HepG2 (cell line): Measurements from ENCODE around the gene AFDN. TPM values are rescaled to one million over a fixed set of nuclear protein-coding genes. Genes with fewer than 3 reads are reported as not detected.

Experiments used
- BCL3 ChIP-seq: sonication (generic); formaldehyde crosslinking; IDR thresholded peaks from 2 replicates; pipeline ENCODE4 v1.5.1; 2020; ENCODE audit warnings: mild to moderate bottlenecking, missing genetic modification reagents, moderate library complexity
- DR1 ChIP-seq: sonication (generic); formaldehyde crosslinking; IDR thresholded peaks from 2 replicates; pipeline ENCODE4 v1.8.0; 2021; ENCODE audit warnings: mild to moderate bottlenecking, missing genetic modification reagents, inconsistent platforms
- ERF ChIP-seq: IDR thresholded peaks from 2 replicates; pipeline ENCODE4 v1.6.1; 2018; ENCODE audit warnings: missing biosample characterization, missing genetic modification reagents
- GATAD2A ChIP-seq: IDR thresholded peaks from 2 replicates; pipeline ENCODE4 v1.6.1; 2016
- KDM1A ChIP-seq: IDR thresholded peaks from 2 replicates; pipeline ENCODE4 v1.6.1; 2016; ENCODE audit warnings: missing compliant biosample characterization
- KLF9 ChIP-seq: IDR thresholded peaks from 2 replicates; pipeline ENCODE4 v1.6.1; 2016; ENCODE audit warnings: low read depth
- KMT2B ChIP-seq: IDR thresholded peaks from 2 replicates; pipeline ENCODE4 v1.6.1; 2016; ENCODE audit warnings: missing genetic modification reagents, missing compliant biosample characterization
- LRRFIP1 ChIP-seq: sonication (generic); formaldehyde crosslinking; conservative IDR thresholded peaks from 2 replicates; pipeline ENCODE4 v1.4.0; 2020; ENCODE audit warnings: missing genetic modification reagents
- NFAT5 ChIP-seq: sonication (generic); formaldehyde crosslinking; IDR thresholded peaks from 2 replicates; pipeline ENCODE4 v1.4.0; 2020; ENCODE audit warnings: missing genetic modification reagents
- POLR2G ChIP-seq: fragments of 200-400 bp; formaldehyde crosslinking; IDR thresholded peaks from 2 replicates; pipeline ENCODE4 v1.6.1; 2018; ENCODE audit warnings: mild to moderate bottlenecking, low read depth, low read length, moderate library complexity
- SMAD9 ChIP-seq: sonication (generic); formaldehyde crosslinking; IDR thresholded peaks from 2 replicates; pipeline ENCODE4 v1.5.1; 2020; ENCODE audit warnings: mild to moderate bottlenecking, missing genetic modification reagents
- SMYD3 ChIP-seq: sonication (generic); formaldehyde crosslinking; IDR thresholded peaks from 2 replicates; pipeline ENCODE4 v1.8.1; 2023; ENCODE audit warnings: mild to moderate bottlenecking, missing genetic modification reagents
- SP4 ChIP-seq: sonication (generic); formaldehyde crosslinking; IDR thresholded peaks from 2 replicates; pipeline ENCODE4 v1.8.1; 2023; ENCODE audit warnings: mild to moderate bottlenecking, missing genetic modification reagents
- SRSF1 ChIP-seq: fragments of 200-400 bp; formaldehyde crosslinking; optimal IDR thresholded peaks from 2 replicates; pipeline ENCODE3; 2017; ENCODE audit warnings: mild to moderate bottlenecking, low read depth, low read length, moderate library complexity
- TBX2 ChIP-seq: sonication (generic); formaldehyde crosslinking; IDR thresholded peaks from 2 replicates; pipeline ENCODE4 v1.5.0; 2020; ENCODE audit warnings: missing genetic modification reagents, mild to moderate bottlenecking, borderline replicate concordance
- U2AF1 ChIP-seq: fragments of 200-400 bp; formaldehyde crosslinking; optimal IDR thresholded peaks from 2 replicates; pipeline ENCODE3; 2017; ENCODE audit warnings: mild to moderate bottlenecking, low read depth, low read length
- ZC3H13 ChIP-seq: sonication (generic); formaldehyde crosslinking; IDR thresholded peaks from 2 replicates; pipeline ENCODE4 v1.8.1; 2023; ENCODE audit warnings: mild to moderate bottlenecking, missing genetic modification reagents, moderate library complexity
- ZHX1 ChIP-seq: sonication (generic); formaldehyde crosslinking; IDR thresholded peaks from 2 replicates; pipeline ENCODE4 v1.8.1; 2022; ENCODE audit warnings: low read depth, mild to moderate bottlenecking, missing genetic modification reagents
- ZNF430 ChIP-seq: sonication (generic); formaldehyde crosslinking; IDR thresholded peaks from 2 replicates; pipeline ENCODE4 v1.9.0; 2021; ENCODE audit warnings: mild to moderate bottlenecking, missing genetic modification reagents
- polyA plus RNA-seq, 8 experiments: library from polyadenylated mRNA; depleted of rRNA in 3 of 8; stranded (reverse) in 7 of 8; unstranded in 1 of 8; fragments of >200 nt; fragmentation: Illumina TruSeq in 4 of 8; extraction: Trizol in 4 of 8; gene quantifications; 2 replicates each; pipeline versions ENCODE4 v1.2.1 to v1.2.3, GENCODE V29; 2011 to 2016; ENCODE audit warnings: low read depth in 4 of 8, missing spikeins in 1 of 8, mixed read lengths in 1 of 8; ENCODE audit not compliant: insufficient read depth in 1 of 8
- total RNA-seq, 5 experiments: library from RNA; depleted of rRNA; stranded (reverse); fragments of >200 nt; fragmentation: Illumina TruSeq; extraction: Trizol; gene quantifications; 2 replicates each; pipeline ENCODE4 v1.2.3, GENCODE V29; 2016; ENCODE audit warnings: low read depth in 1 of 5

The AFDN gene
- total and polyA plus RNA-seq, 2 of the 13 experiments (the other 11 are each of a cell fraction or from before 2014, with no cell fraction given), result 136 to 151 TPM

GRCh38 chr6:167786853-167787675 is 39.6 kb upstream of the AFDN start (continued):
- TF ChIP-seq ZHX1 (CRISPR knock-in tag) (no peak), ERF (CRISPR knock-in tag) (no peak), SMYD3 (CRISPR knock-in tag) (no peak), ZC3H13 (no peak), POLR2G (no peak), KDM1A (CRISPR knock-in tag) (no peak), NFAT5 (CRISPR knock-in tag) (no peak), KLF9 (CRISPR knock-in tag) (no peak), ZNF430 (no peak), BCL3 (CRISPR knock-in tag) (no peak), U2AF1 (no peak), KMT2B (CRISPR knock-in tag) (no peak), SRSF1 (no peak), LRRFIP1 (CRISPR knock-in tag) (no peak), GATAD2A (0 out of 2 replicates have a peak, but pooled peaks have one; percentile 31), SMAD9 (CRISPR knock-in tag) (no peak), DR1 (CRISPR knock-in tag) (no peak), SP4 (CRISPR knock-in tag) (no peak), TBX2 (peak; percentile 59; the same call in 1 of the 2 replicates)
